Right hindlimb (tissue), 1 donor: Measurements from ENCODE around the gene UBB.

Experiments
- DNase-seq: peaks from one replicate; pipeline ENCODE4 v3.0.0-alpha.2; 2018

Gene UBB

GRCh38 chr17:16419074-16419928 lies 38.4 kb downstream of the UBB start:
- DNase-seq: peak; percentile 18

DNA sequence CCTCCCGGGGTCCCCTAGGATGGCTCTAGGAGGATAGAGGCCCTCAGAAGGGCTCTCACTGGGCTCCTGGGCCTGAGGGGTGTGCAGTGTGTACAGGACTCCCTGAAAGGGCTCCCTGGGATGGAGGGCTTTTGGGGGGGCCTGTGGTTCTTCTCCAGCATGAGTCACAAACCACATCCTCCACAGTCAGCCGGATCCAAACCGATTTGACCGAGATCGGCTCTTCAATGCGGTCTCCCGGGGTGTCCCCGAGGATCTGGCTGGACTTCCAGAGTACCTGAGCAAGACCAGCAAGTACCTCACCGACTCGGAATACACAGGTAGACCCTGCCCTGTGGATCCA lies 39.0 kb downstream of the UBB start:
- DNase-seq: peak; percentile 21

GRCh38 chr17:16422416-16422815 lies 41.5 kb downstream of the UBB start:
- peak; percentile 12 for DNase-seq

- no peak for DNase-seq
These were observed 42.5 kb downstream of the UBB start for GRCh38 chr17:16423226-16423872.

DNA sequence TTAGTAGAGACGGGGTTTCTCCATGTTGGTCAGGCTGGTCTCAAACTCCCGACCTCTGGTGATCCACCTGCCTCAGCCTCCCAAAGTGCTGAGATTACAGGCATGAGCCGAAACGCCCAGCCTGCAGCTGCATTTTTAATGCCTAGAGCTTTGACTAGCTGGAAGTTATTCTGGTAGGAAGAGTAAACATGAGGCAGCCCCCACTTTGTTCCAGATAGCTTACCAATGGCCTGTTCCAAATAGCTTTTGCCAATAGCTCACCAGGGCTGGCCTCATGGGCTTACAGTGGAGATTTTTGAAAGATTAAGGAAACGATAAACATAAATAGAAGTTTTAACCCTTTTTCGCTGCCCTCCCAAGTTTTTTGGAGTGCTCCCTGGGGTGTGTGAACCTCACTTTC lies 44.3 kb downstream of the UBB start:
- peak; percentile 11 for DNase-seq

- peak; percentile 57 for DNase-seq
These were observed 45.1 kb downstream of the UBB start for GRCh38 chr17:16425698-16426659.

DNA sequence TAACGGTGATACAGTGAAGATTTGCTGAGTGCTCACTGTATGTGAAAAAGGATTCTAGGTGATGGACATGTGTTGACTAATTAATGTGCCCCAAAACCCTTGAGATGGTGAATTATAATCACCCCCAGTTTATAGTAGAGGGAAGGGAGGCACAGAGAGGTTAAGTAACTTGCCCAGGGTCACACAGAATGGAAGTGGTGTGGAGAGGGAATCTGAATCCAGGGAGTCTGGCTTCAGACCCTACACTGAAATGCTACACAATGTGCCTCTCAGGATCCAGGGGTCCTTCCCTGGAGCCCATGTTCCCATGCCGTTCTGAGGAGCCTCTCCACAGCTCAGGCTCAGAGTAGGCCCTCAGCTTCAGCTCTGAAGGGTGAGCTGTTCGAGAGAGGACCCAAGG lies 46.1 kb downstream of the UBB start:
- no peak for DNase-seq

DNA sequence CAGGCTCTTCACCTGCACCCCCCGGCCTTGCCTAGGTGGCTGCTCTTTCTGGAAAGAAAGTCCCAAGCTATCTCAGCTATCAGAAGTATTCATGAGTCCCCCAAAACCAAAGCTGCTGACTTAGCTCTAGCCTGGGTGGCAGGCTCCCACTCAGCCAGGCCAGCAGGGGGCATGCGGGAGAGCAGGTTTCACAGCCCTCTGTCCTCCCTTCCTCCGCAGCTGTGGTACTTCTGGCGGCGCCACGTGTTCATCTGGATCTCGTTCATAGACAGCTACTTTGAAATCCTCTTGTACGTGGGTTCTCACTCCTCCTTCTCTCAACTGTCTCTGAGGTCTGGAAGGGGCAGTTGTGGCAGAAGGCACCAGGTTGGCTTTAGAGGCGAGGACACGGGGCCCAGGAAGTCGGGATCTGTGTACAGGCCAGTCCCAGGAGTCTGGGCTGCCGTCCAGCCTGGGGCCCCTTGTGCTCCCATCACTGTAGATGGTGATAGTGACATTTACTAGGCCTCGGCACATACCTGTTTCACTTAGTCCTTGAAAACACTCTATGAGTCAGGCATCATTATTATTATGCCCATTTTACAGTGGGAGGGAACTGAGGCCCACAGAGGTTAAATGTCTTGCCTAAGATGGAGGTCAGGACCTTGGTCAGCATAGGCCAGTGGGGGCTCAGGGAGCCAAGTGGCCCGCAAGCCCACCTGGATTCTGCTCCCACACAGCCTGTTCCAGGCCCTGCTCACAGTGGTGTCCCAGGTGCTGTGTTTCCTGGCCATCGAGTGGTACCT lies 47.4 kb downstream of the UBB start:
- peak; percentile 67 for DNase-seq

- no peak for DNase-seq
These were observed 48.2 kb downstream of the UBB start for GRCh38 chr17:16429083-16429482.

DNA sequence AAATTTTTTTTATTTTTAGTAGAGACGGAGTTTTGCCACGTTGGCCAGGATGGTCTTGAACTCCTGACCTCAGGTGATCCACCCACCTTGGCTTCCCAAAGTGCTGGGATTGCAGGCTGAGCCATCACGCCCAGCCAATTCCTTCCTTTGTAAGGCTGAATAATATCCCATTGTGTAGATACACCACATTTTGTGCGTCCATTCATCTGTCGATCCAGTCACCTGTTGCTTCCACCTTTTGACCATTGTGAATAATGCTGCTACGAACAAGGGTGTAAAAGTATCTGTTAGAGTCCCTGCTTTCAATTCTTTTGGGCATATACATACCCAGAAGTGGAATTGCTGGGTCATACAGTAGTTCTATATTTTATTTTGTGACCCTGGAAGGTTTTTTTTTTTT lies 49.8 kb downstream of the UBB start:
- no peak for DNase-seq

GRCh38 chr17:16432017-16432416 lies 51.1 kb downstream of the UBB start:
- no peak for DNase-seq
